Measurements from ENCODE around the gene ABCA8. TPM values are rescaled to one million over a fixed set of nuclear protein-coding genes. Genes with fewer than 3 reads are reported as not detected.
"Not testable (repeated sequence)": the region's sequence is repeated elsewhere in the genome, so short reads cannot be mapped to it uniquely, and the experiment has no call there.

ABCA8 gene
- not detected in 2 replicates for total RNA-seq (2014; rRNA removed)
- 0.07 TPM for polyA plus RNA-seq (2012)

GRCh38 chr17:68955181-68955841 lies at the start of gene ABCA8:
TSS of gene ABCA8 (minus strand) at chr17:68955392. CDS start at chr17:68942034, 13,358 bp downstream.
- no peak for DNase-seq (ENCODE audit: low read depth)

GRCh38 chr17:69004759-69005158 lies 49.6 kb upstream of the ABCA8 start:
- DNase-seq (ENCODE audit: low read depth): not testable (repeated sequence)

GRCh38 chr17:68999743-69000142 lies 44.6 kb upstream of the ABCA8 start:
- not testable (repeated sequence) for DNase-seq (ENCODE audit: low read depth)

GRCh38 chr17:68993112-68993511 lies 37.9 kb upstream of the ABCA8 start:
- no peak for DNase-seq (ENCODE audit: low read depth)

- DNase-seq (ENCODE audit: low read depth): no peak
Measured at GRCh38 chr17:68987966-68988365, 32.8 kb upstream of the ABCA8 start.

GRCh38 chr17:68981288-68981687 lies 26.1 kb upstream of the ABCA8 start:
- peak; percentile 88 for DNase-seq (ENCODE audit: low read depth)

GRCh38 chr17:68973098-68973846 lies 18.1 kb upstream of the ABCA8 start:
- DNase-seq (ENCODE audit: low read depth): no peak

GRCh38 chr17:68972119-68972704 lies 17.0 kb upstream of the ABCA8 start:
- DNase-seq (ENCODE audit: low read depth): peak; percentile 12

- DNase-seq (ENCODE audit: low read depth): no peak
Measured at GRCh38 chr17:68969101-68969500, 13.9 kb upstream of the ABCA8 start.

GRCh38 chr17:68963958-68964357 lies 8.8 kb upstream of the ABCA8 start:
- no peak for DNase-seq (ENCODE audit: low read depth)

- DNase-seq (ENCODE audit: low read depth): peak; percentile 5
Measured at GRCh38 chr17:68961214-68961882, 6.2 kb upstream of the ABCA8 start.

GRCh38 chr17:68959117-68959516 lies 3.9 kb upstream of the ABCA8 start:
- DNase-seq (ENCODE audit: low read depth): not testable (repeated sequence)

GRCh38 chr17:68957944-68958343 lies 2.8 kb upstream of the ABCA8 start:
- no peak for DNase-seq (ENCODE audit: low read depth)

GRCh38 chr17:68954146-68954896 lies 871 bp downstream of the ABCA8 start:
- DNase-seq (ENCODE audit: low read depth): no peak

GRCh38 chr17:68953340-68953997 lies 1.7 kb downstream of the ABCA8 start:
- no peak for DNase-seq (ENCODE audit: low read depth)

GRCh38 chr17:68950725-68951124 lies 4.5 kb downstream of the ABCA8 start:
- DNase-seq (ENCODE audit: low read depth): no peak

- DNase-seq (ENCODE audit: low read depth): not testable (repeated sequence)
Measured at GRCh38 chr17:68947868-68948267, 7.3 kb downstream of the ABCA8 start.

- DNase-seq (ENCODE audit: low read depth): no peak
Measured at GRCh38 chr17:68944435-68945035, 10.7 kb downstream of the ABCA8 start.

- not testable (repeated sequence) for DNase-seq (ENCODE audit: low read depth)
Measured at GRCh38 chr17:68943812-68944182, 11.4 kb downstream of the ABCA8 start.

GRCh38 chr17:68943123-68943811 lies 11.9 kb downstream of the ABCA8 start:
- no peak for DNase-seq (ENCODE audit: low read depth)
